ENCODE measurements around the gene MN1.

- TF ChIP-seq EZH2 (IDR thresholded peaks at IDR 0.05) (no peak), POLR2AphosphoS5 (IDR thresholded peaks at IDR 0.05; ENCODE audit: borderline replicate concordance, low read depth, low read length) (no peak), FOXP2 (optimal IDR thresholded peaks at IDR 0.05; ENCODE audit: control extremely low read depth, extremely low read length, insufficient read depth) (no peak)
These were observed 33.4 kb downstream of the MN1 start for GRCh38 chr22:27768027-27768653.
